ENCODE results near the gene GNG14. TPM values are rescaled to one million over a fixed set of nuclear protein-coding genes. Genes with fewer than 3 reads are reported as not detected.

Gene GNG14
- total and polyA plus RNA-seq, 2 of the 13 experiments (the other 11 are each of a cell fraction or from before 2014, with no cell fraction given) = not detected

GRCh38 chr19:12696366-12697335 lies 8.9 kb downstream of the GNG14 start, which contains the start of gene FBXW9 (continued):
- TF ChIP-seq, protein P1, sequence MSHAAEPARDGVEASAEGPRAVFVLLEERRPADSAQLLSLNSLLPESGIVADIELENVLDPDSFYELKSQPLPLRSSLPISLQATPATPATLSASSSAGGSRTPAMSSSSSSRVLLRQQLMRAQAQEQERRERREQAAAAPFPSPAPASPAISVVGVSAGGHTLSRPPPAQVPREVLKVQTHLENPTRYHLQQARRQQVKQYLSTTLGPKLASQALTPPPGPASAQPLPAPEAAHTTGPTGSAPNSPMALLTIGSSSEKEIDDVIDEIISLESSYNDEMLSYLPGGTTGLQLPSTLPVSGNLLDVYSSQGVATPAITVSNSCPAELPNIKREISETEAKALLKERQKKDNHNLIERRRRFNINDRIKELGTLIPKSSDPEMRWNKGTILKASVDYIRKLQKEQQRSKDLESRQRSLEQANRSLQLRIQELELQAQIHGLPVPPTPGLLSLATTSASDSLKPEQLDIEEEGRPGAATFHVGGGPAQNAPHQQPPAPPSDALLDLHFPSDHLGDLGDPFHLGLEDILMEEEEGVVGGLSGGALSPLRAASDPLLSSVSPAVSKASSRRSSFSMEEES (CRISPR knock-in tag; IDR thresholded peaks at IDR 0.05) = peak; percentile 41; the same call in 1 of the 2 replicates
- TF ChIP-seq, protein P2, sequence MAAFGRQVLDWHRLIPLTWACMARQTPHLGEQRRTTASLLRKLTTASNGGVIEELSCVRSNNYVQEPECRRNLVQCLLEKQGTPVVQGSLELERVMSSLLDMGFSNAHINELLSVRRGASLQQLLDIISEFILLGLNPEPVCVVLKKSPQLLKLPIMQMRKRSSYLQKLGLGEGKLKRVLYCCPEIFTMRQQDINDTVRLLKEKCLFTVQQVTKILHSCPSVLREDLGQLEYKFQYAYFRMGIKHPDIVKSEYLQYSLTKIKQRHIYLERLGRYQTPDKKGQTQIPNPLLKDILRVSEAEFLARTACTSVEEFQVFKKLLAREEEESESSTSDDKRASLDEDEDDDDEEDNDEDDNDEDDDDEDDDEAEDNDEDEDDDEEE (CRISPR knock-in tag; IDR thresholded peaks at IDR 0.05) = no peak
- no peak for TF ChIP-seq DMTF1 (CRISPR knock-in tag; IDR thresholded peaks at IDR 0.05)
- no peak for TF ChIP-seq ZNF567 (CRISPR knock-in tag; IDR thresholded peaks at IDR 0.05; ENCODE audit: borderline replicate concordance)
- TF ChIP-seq ZFP1 (CRISPR knock-in tag; IDR thresholded peaks at IDR 0.05) = peak; percentile 43; the same call in 1 of the 2 replicates
- no peak for TF ChIP-seq ZKSCAN8 (CRISPR knock-in tag; IDR thresholded peaks at IDR 0.05; ENCODE audit: borderline replicate concordance)
- TF ChIP-seq FOXA3 (CRISPR knock-in tag; IDR thresholded peaks at IDR 0.05) = peak; percentile 54
- peak; percentile 99 for TF ChIP-seq ATF1 (CRISPR knock-in tag; IDR thresholded peaks at IDR 0.05)
- TF ChIP-seq ATF6 (CRISPR knock-in tag; conservative IDR thresholded peaks at IDR 0.05) = no peak
- TF ChIP-seq ZFP36L2 (CRISPR knock-in tag; IDR thresholded peaks at IDR 0.05) = 0 out of 2 replicates have a peak, but pooled peaks have one; percentile 79
- TF ChIP-seq RXRA (CRISPR knock-in tag; IDR thresholded peaks at IDR 0.05) = peak; percentile 74
- no peak for TF ChIP-seq SRSF4 (IDR thresholded peaks at IDR 0.05; ENCODE audit: low read depth, low read length, poor library complexity, severe bottlenecking)
- no peak for TF ChIP-seq SOX6 (IDR thresholded peaks at IDR 0.05)
- TF ChIP-seq SOX6 (CRISPR knock-in tag; IDR thresholded peaks at IDR 0.05) = peak; percentile 67
- TF ChIP-seq ZNF777 (CRISPR knock-in tag; IDR thresholded peaks at IDR 0.05) = peak; percentile 50; the same call in 1 of the 2 replicates
- no peak for TF ChIP-seq KLF13 (CRISPR knock-in tag; IDR thresholded peaks at IDR 0.05)
- TF ChIP-seq ZNF572 (CRISPR knock-in tag; IDR thresholded peaks at IDR 0.05) = 0 out of 2 replicates have a peak, but pooled peaks have one; percentile 48
- no peak for TF ChIP-seq CHCHD3 (CRISPR knock-in tag; IDR thresholded peaks at IDR 0.05)
- TF ChIP-seq NCOA2 (CRISPR knock-in tag; IDR thresholded peaks at IDR 0.05) = peak; percentile 17; the same call in 1 of the 2 replicates
- TF ChIP-seq NFATC3 (CRISPR knock-in tag; IDR thresholded peaks at IDR 0.05) = 0 out of 2 replicates have a peak, but pooled peaks have one; percentile 73
- TF ChIP-seq ZNF766 (CRISPR knock-in tag; IDR thresholded peaks at IDR 0.05; ENCODE audit: borderline replicate concordance) = 0 out of 2 replicates have a peak, but pooled peaks have one; percentile 38
